Measurements from ENCODE around the gene APOBEC3A.
"Not testable (repeated sequence)": the region's sequence is repeated elsewhere in the genome, so short reads cannot be mapped to it uniquely, and the experiment has no call there.

APOBEC3A gene

DNA sequence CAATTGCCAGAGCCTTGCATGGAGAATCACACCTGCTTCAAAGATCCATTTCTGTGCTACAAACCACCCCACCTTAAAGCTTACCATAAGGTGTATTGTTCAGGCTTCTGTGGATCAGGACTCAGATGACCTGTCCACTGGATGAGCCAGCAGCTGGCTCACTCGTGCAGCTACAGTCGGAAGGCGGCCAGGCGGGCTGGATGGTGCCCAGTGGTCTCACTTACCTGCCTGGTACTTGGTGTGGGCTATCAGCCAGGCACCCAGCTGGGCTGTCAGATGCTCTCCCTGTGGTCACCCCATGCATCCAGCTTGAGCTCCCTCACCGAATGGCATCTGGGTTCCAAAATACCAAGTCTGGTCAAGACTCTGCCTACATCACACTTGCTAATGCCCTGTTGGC, 13.8 kb downstream of the APOBEC3A start:
- no peak for TF ChIP-seq CTCF (IDR thresholded peaks at IDR 0.05; ENCODE audit: low read depth, low read length)
- H3K4me3 ChIP-seq (replicated peaks in 1 of 2; ENCODE audit: low read depth in 2 of 2, low read length in 2 of 2) = no peak overlapping the region
- DNase-seq (ENCODE audit: low read depth in 2 of 2) = no peak

- DNase-seq (ENCODE audit: low read depth in 2 of 2) = no peak
- TF ChIP-seq CTCF (IDR thresholded peaks at IDR 0.05; ENCODE audit: low read depth, low read length) = no peak
- no peak overlapping the region for H3K4me3 ChIP-seq (replicated peaks in 1 of 2; ENCODE audit: low read depth in 2 of 2, low read length in 2 of 2)
These were observed 14.4 kb downstream of the APOBEC3A start for GRCh38 chr22:38971791-38972190.

DNA sequence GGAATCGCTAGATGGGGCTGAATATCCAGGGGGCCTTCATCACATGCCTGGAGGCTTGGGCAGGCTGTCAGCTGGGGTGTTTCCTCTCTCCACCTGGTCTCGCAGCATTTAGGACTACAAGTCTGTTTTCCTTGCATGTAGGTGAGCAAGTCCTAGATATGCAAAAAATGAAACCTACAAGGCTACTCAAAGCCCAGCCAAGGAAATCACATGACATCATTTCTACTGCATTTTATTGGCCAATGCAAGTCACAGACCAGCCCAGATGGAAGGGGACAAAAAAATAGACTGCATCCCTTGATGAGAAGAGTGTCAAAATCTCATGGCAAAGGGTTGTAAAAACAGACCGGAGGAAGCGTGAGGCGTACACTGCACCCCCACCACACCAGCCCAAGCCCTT, 15.1 kb downstream of the APOBEC3A start:
- DNase-seq (ENCODE audit: low read depth in 2 of 2) = no peak
- no peak for TF ChIP-seq CTCF (IDR thresholded peaks at IDR 0.05; ENCODE audit: low read depth, low read length)
- no peak overlapping the region for H3K4me3 ChIP-seq (replicated peaks in 1 of 2; ENCODE audit: low read depth in 2 of 2, low read length in 2 of 2)

GRCh38 chr22:38973289-38974169, 16.1 kb downstream of the APOBEC3A start:
- peak; percentile 89 for TF ChIP-seq CTCF (IDR thresholded peaks at IDR 0.05; ENCODE audit: low read depth, low read length)

GRCh38 chr22:38974170-38974825, 16.9 kb downstream of the APOBEC3A start:
- no peak for TF ChIP-seq CTCF (IDR thresholded peaks at IDR 0.05; ENCODE audit: low read depth, low read length)
- H3K4me3 ChIP-seq (replicated peaks in 1 of 2; ENCODE audit: low read depth in 2 of 2, low read length in 2 of 2) = no peak overlapping the region
- DNase-seq (ENCODE audit: low read depth in 2 of 2) = no peak

More at GRCh38 chr22:38973289-38974169, 16.1 kb downstream of the APOBEC3A start:
- DNase-seq (ENCODE audit: low read depth in 2 of 2) = peak; percentile 48 to 49
- no peak overlapping the region for H3K4me3 ChIP-seq (replicated peaks in 1 of 2; ENCODE audit: low read depth in 2 of 2, low read length in 2 of 2)

GRCh38 chr22:38974826-38975175, 17.4 kb downstream of the APOBEC3A start:
- no peak for DNase-seq (ENCODE audit: low read depth in 2 of 2)
- no peak for TF ChIP-seq CTCF (IDR thresholded peaks at IDR 0.05; ENCODE audit: low read depth, low read length)
- no peak overlapping the region for H3K4me3 ChIP-seq (replicated peaks in 1 of 2; ENCODE audit: low read depth in 2 of 2, low read length in 2 of 2)

DNA sequence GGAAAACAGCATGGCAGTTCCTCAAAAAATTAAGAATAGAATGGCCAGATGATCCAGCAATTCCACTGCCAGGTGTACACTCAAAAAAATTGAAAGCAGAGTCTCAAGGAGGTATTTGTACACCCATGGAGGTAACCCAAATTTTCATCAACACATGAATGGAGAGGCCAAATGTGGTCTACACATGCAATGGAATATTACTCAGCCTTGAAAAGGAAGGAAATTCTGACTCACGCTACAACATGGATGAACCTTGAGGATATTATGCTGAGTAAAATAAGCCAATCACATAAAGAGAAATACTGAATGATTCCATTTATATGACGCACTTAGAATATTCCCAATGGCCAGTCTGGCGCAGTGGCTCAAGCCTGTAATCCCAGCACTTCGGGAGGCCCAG, 19.9 kb downstream of the APOBEC3A start:
- not testable (repeated sequence) for H3K4me3 ChIP-seq (replicated peaks in 1 of 2; ENCODE audit: low read depth in 2 of 2, low read length in 2 of 2); DNase-seq (ENCODE audit: low read depth in 2 of 2)

DNA sequence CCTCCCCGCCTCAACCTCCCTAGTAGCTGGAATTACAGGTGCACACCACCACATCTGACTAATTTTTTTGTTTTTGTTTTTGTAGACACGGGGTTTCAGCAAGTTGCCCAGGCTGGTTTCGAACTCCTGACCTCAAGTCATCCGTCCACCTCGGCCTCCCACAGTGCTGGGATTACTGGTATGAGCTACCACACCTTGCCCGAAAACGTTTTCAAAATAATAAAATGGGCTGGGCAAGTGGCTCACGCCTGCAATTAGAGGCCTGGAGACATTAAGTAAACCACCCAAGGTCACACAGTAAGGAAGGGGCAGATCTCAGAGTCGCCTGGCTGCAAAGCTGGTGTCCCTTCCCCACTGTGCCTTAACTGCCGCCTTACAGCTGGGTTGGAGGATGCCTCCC, 23.2 kb downstream of the APOBEC3A start:
- DNase-seq (ENCODE audit: low read depth in 2 of 2); H3K4me3 ChIP-seq (replicated peaks in 1 of 2; ENCODE audit: low read depth in 2 of 2, low read length in 2 of 2): not testable (repeated sequence)
